ENCODE results near the gene ARHGAP12.
A peak's percentile ranks its signal among the peaks of the same experiment; 100 is the strongest.

Gene ARHGAP12

GRCh38 chr10:31948021-31948420 is 19.4 kb upstream of the ARHGAP12 start:
- no peak for DNase-seq

- no peak for DNase-seq
Observed at GRCh38 chr10:31947144-31947926, 18.7 kb upstream of the ARHGAP12 start.

GRCh38 chr10:31945392-31945791 is 16.8 kb upstream of the ARHGAP12 start:
- DNase-seq, result no peak

GRCh38 chr10:31944071-31944433 is 15.4 kb upstream of the ARHGAP12 start:
- no peak for DNase-seq

- DNase-seq, result no peak
Observed at GRCh38 chr10:31942892-31943291, 14.3 kb upstream of the ARHGAP12 start.

GRCh38 chr10:31942435-31942834 is 13.8 kb upstream of the ARHGAP12 start:
- DNase-seq, result no peak

GRCh38 chr10:31940839-31941653 is 12.4 kb upstream of the ARHGAP12 start:
- DNase-seq, result peak; percentile 15

GRCh38 chr10:31939797-31940708 is 11.4 kb upstream of the ARHGAP12 start:
- no peak for DNase-seq

GRCh38 chr10:31937371-31937770 is 8.7 kb upstream of the ARHGAP12 start:
- no peak for DNase-seq

- no peak for DNase-seq
Observed at GRCh38 chr10:31936933-31937332, 8.3 kb upstream of the ARHGAP12 start.

- no peak for DNase-seq
Observed at GRCh38 chr10:31936086-31936485, 7.5 kb upstream of the ARHGAP12 start.

- DNase-seq, result no peak
Observed at GRCh38 chr10:31935678-31936077, 7.0 kb upstream of the ARHGAP12 start.

- DNase-seq, result no peak
Observed at GRCh38 chr10:31932838-31933237, 4.2 kb upstream of the ARHGAP12 start.

GRCh38 chr10:31930856-31931255 is 2.2 kb upstream of the ARHGAP12 start:
- no peak for DNase-seq

- DNase-seq, result peak; percentile 33
Observed at GRCh38 chr10:31930023-31930751, 1.6 kb upstream of the ARHGAP12 start.

GRCh38 chr10:31929261-31930022 is 811 bp upstream of the ARHGAP12 start:
- peak; percentile 29 for DNase-seq

- DNase-seq, result peak; percentile 73
Observed at GRCh38 chr10:31927884-31928548, 615 bp downstream of the ARHGAP12 start.

GRCh38 chr10:31927565-31927883 is 1.1 kb downstream of the ARHGAP12 start:
- peak; percentile 32 for DNase-seq

- no peak for DNase-seq
Observed at GRCh38 chr10:31926765-31927564, 1.7 kb downstream of the ARHGAP12 start.

- DNase-seq, result no peak
Observed at GRCh38 chr10:31926160-31926559, 2.5 kb downstream of the ARHGAP12 start.
